Stimulated activated CD8-positive, alpha-beta memory T cell treated with anti-CD3 and anti-CD28 coated beads, Interleukin-2, amount 100 ng/mL, for 1 hour (primary cell): Measurements from ENCODE around the gene EHBP1L1.

Experiments used
- DNase-seq, 2 donors: peaks; one replicate each; pipeline ENCODE4 v3.0.0-alpha.2; 2020; ENCODE audit warnings: low read depth in 2 of 2

EHBP1L1 gene

GRCh38 chr11:65546217-65546958 is 29.5 kb upstream of the EHBP1L1 start:
- peak; percentile 98 to 99 for DNase-seq

- DNase-seq: no peak
These were observed 28.3 kb upstream of the EHBP1L1 start for GRCh38 chr11:65547446-65548125.

- DNase-seq: no peak
These were observed 27.5 kb upstream of the EHBP1L1 start for GRCh38 chr11:65548395-65548794.

- DNase-seq: no peak
These were observed 26.8 kb upstream of the EHBP1L1 start for GRCh38 chr11:65549096-65549495.

GRCh38 chr11:65551572-65552387 is 24.1 kb upstream of the EHBP1L1 start:
- no peak for DNase-seq

GRCh38 chr11:65552388-65552951 is 23.4 kb upstream of the EHBP1L1 start:
- no peak for DNase-seq

- DNase-seq: peak in 1 of 2 donors; percentile 46
These were observed 22.4 kb upstream of the EHBP1L1 start for GRCh38 chr11:65553301-65554001.

- no peak for DNase-seq
These were observed 21.6 kb upstream of the EHBP1L1 start for GRCh38 chr11:65554057-65554818.

- DNase-seq: no peak
These were observed 20.9 kb upstream of the EHBP1L1 start for GRCh38 chr11:65554842-65555430.

GRCh38 chr11:65555693-65556231 is 20.1 kb upstream of the EHBP1L1 start:
- DNase-seq: no peak

- no peak for DNase-seq
These were observed 19.2 kb upstream of the EHBP1L1 start for GRCh38 chr11:65556470-65557279.

- DNase-seq: no peak
These were observed 18.4 kb upstream of the EHBP1L1 start for GRCh38 chr11:65557280-65558001.

- DNase-seq: no peak
These were observed 17.6 kb upstream of the EHBP1L1 start, which contains the start of gene LTBP3 for GRCh38 chr11:65558002-65558929. Gene LTBP3 (minus strand): TSS chr11:65558359. CDS start chr11:65557959, 400 bp downstream.

GRCh38 chr11:65558930-65559509 is 16.8 kb upstream of the EHBP1L1 start:
- DNase-seq: no peak

GRCh38 chr11:65559535-65559934 is 16.3 kb upstream of the EHBP1L1 start:
- DNase-seq: no peak

- no peak for DNase-seq
These were observed 15.8 kb upstream of the EHBP1L1 start for GRCh38 chr11:65559951-65560537.
